GM12878 (cell line): ENCODE measurements around the gene RBPJ. TPM values are rescaled to one million over a fixed set of nuclear protein-coding genes. Genes with fewer than 3 reads are reported as not detected.

Source experiments
- ATAC-seq: fragments of 200-7000 bp; cut with Tn5 transposase; 3 replicates; pipeline ENCODE4 v1.9.1; 2020; ENCODE audit warnings: mild to moderate bottlenecking, moderate library complexity
- BruUV-seq: library from RNA; stranded (reverse); fragments of 400-500 nt; replicated peaks from 2 replicates; lab custom pipeline; 2021; lab: Mats Ljungman, UMichigan
- CTCF ChIA-PET: fragments of 300-600 bp; sonication (Branson Sonifier 250); formaldehyde crosslinking; extraction: SDS; loops from one replicate; lab custom pipeline; 2021; ENCODE audit warnings: inconsistent platforms; lab: Yijun Ruan, JAX
- POLR2A ChIA-PET: fragments of 350-600 bp; formaldehyde crosslinking; extraction: SDS; loops from one replicate; lab custom pipeline; 2021; ENCODE audit warnings: inconsistent platforms; lab: Charles Lee
- RAD21 ChIA-PET: fragments of 300-600 bp; sonication (Branson Sonifier 250); formaldehyde crosslinking; loops from one replicate; lab custom pipeline; 2023; ENCODE audit warnings: antibody characterized with exemption; ENCODE audit not compliant: unreplicated experiment; lab: Charles Lee
- SMC1A ChIA-PET: fragments of 300-600 bp; sonication (Branson Sonifier 250); formaldehyde crosslinking; loops from one replicate; lab custom pipeline; 2023; ENCODE audit not compliant: unreplicated experiment, uncharacterized antibody; lab: Charles Lee
- DNase-seq: peaks from one replicate; pipeline ENCODE4 v3.0.0-alpha.2; 2011; ENCODE audit warnings: low read depth, low spot score
- FAIRE-seq: peaks from 3 replicates; lab custom pipeline; 2011; peaks lifted over from hg19 to GRCh38; lab: Jason Lieb, UNC
- H2AFZ ChIP-seq: 2 replicates; pipeline ENCODE4 v1.6.0; 2011; ENCODE audit warnings: low read depth, low read length, control low read depth; ENCODE audit not compliant: control insufficient read depth
- H3K27ac ChIP-seq: 2 replicates; pipeline ENCODE4 v1.5.1; 2011; ENCODE audit warnings: control low read depth; ENCODE audit not compliant: control insufficient read depth, insufficient read depth
- H3K27me3 ChIP-seq, 2 experiments: replicated peaks in 1 of 2; 2 replicates each; pipeline versions ENCODE4 v1.6.0 to v1.6.1; 2011; ENCODE audit warnings: low read length in 1 of 2; ENCODE audit not compliant: control insufficient read depth in 2 of 2, insufficient read depth in 2 of 2
- H3K36me3 ChIP-seq, 2 experiments: 2 replicates each; pipeline ENCODE4 v1.5.1; 2011; ENCODE audit warnings: low read length in 1 of 2; ENCODE audit not compliant: control insufficient read depth in 2 of 2, insufficient read depth in 2 of 2
- H3K4me1 ChIP-seq: 2 replicates; pipeline ENCODE4 v1.6.1; 2011; ENCODE audit warnings: mild to moderate bottlenecking, low read length, moderate library complexity, mixed read lengths; ENCODE audit not compliant: control insufficient read depth, insufficient read depth
- H3K4me2 ChIP-seq: 2 replicates; pipeline ENCODE4 v1.6.0; 2011; ENCODE audit warnings: control low read depth; ENCODE audit not compliant: control insufficient read depth, insufficient read depth
- H3K4me3 ChIP-seq: fragments of 200-600 bp; sonication (generic); 2 replicates; pipeline ENCODE4 v1.5.1; 2016
- H3K79me2 ChIP-seq: 2 replicates; pipeline ENCODE4 v1.6.0; 2011; ENCODE audit warnings: low read length; ENCODE audit not compliant: control insufficient read depth, insufficient read depth
- H3K9ac ChIP-seq: 2 replicates; pipeline ENCODE4 v1.8.0; 2011; ENCODE audit warnings: low read length, control low read depth, mixed read lengths; ENCODE audit not compliant: control insufficient read depth, insufficient read depth
- H3K9me3 ChIP-seq: replicated peaks from 3 replicates; pipeline ENCODE4 v1.5.1; 2011; ENCODE audit warnings: mild to moderate bottlenecking, low read length; ENCODE audit not compliant: control insufficient read depth, insufficient read depth
- H4K20me1 ChIP-seq: 2 replicates; pipeline ENCODE4 v1.6.0; 2011; ENCODE audit not compliant: control insufficient read depth, insufficient read depth
- ATF7 ChIP-seq: fragments of 450-650 bp; IDR thresholded peaks from 2 replicates; pipeline ENCODE4 v1.6.1; 2016; ENCODE audit warnings: low read depth, mild to moderate bottlenecking
- CREM ChIP-seq: IDR thresholded peaks from 2 replicates; pipeline ENCODE4 v1.6.1; 2014; ENCODE audit warnings: antibody characterized with exemption, low read depth
- IKZF2 ChIP-seq, 2 experiments: fragments of 450-650 bp; IDR thresholded peaks; 2 replicates each; pipeline ENCODE4 v1.6.1; 2017; ENCODE audit warnings: mild to moderate bottlenecking in 2 of 2, moderate library complexity in 2 of 2
- RAD21 ChIP-seq: IDR thresholded peaks from 2 replicates; pipeline ENCODE4 v1.6.1; 2011; ENCODE audit warnings: mild to moderate bottlenecking, low read depth, low read length, moderate library complexity; ENCODE audit not compliant: insufficient read depth
- SMARCA5 ChIP-seq: fragments of 450-650 bp; IDR thresholded peaks from 2 replicates; pipeline ENCODE4 v1.6.1; 2017; ENCODE audit warnings: mild to moderate bottlenecking
- SMC3 ChIP-seq: IDR thresholded peaks from 2 replicates; pipeline ENCODE4 v1.6.1; 2011; ENCODE audit warnings: low read length, improper control_type of control experiment, borderline replicate concordance
- SREBF2 ChIP-seq: IDR thresholded peaks from 2 replicates; pipeline ENCODE4 v1.6.1; 2012; ENCODE audit warnings: mild to moderate bottlenecking, low read length
- SUZ12 ChIP-seq: fragments of 200-600 bp; sonication (generic); IDR thresholded peaks from one replicate; pipeline ENCODE4 v1.6.1; 2018; ENCODE audit warnings: antibody characterized with exemption, mild to moderate bottlenecking; ENCODE audit not compliant: unreplicated experiment
- WGBS: methylation state at CpG from one replicate; pipeline ENCODE4 v1.1.6; 2016; ENCODE audit warnings: low lambda C conversion rate; ENCODE audit not compliant: insufficient replicate concordance, insufficient coverage; ENCODE audit errors: missing lambda C conversion rate; 5-methylcytosine and 5-hydroxymethylcytosine counted together
- in situ Hi-C: fragments of 300-500 bp; cut with MboI; formaldehyde crosslinking; loops from 9 replicates; pipeline ENCODE4 v1.14.3; 2018; ENCODE audit warnings: mixed read lengths
- intact Hi-C: fragments of 100-400 bp; cut with micrococcal nuclease; formaldehyde crosslinking; loops from one replicate; pipeline ENCODE4 v1.14.2; 2022; ENCODE audit not compliant: unreplicated experiment
- polyA plus RNA-seq, 11 experiments: library from polyadenylated mRNA; depleted of rRNA in 4 of 11; unstranded in 6 of 11; stranded (reverse) in 5 of 11; fragments of >200 nt; fragmentation: Nextera tagmentation in 4 of 11; fragmentation: Illumina TruSeq in 1 of 11; extraction: Ambion mirVana in 4 of 11; extraction: Trizol in 1 of 11; gene quantifications; 1 replicate in 1 of 11; 2 replicates in 10 of 11; pipeline versions ENCODE4 v1.2.1 to v1.2.3, GENCODE V29; 2011 to 2016; ENCODE audit warnings: inconsistent platforms in 2 of 11, missing spikeins in 2 of 11, low read depth in 1 of 11
- total RNA-seq, 4 experiments: library from RNA; depleted of rRNA in 3 of 4; stranded (reverse); fragments of >200 nt in 3 of 4; fragmentation: Illumina TruSeq in 1 of 4; extraction: Trizol in 1 of 4; gene quantifications; 2 replicates each; pipeline versions ENCODE4 v1.2.1 to v1.2.3, GENCODE V29; 2013 to 2021
- TF ChIP-seq, protein P1 (sequence below), 3 experiments: IDR thresholded peaks in 2 of 3; conservative IDR thresholded peaks in 1 of 3; 2 replicates each; pipeline ENCODE4 v1.5.1; 2011; ENCODE audit warnings: low read depth in 3 of 3, low read length in 3 of 3, mild to moderate bottlenecking in 3 of 3, control low read depth in 2 of 3, moderate library complexity in 2 of 3, inconsistent platforms in 1 of 3, mixed read lengths in 1 of 3; ENCODE audit not compliant: control insufficient read depth in 2 of 3, insufficient read depth in 1 of 3; ENCODE audit errors: extremely low read depth in 1 of 3

Gene RBPJ
- total and polyA plus RNA-seq, 10 of the 15 experiments (the other 5 are each of a cell fraction or from before 2014, with no cell fraction given) = 24.5 to 87.6 (median 41.6) TPM

GRCh38 chr4:26325191-26325590 is 4.4 kb downstream of the RBPJ start:
- in situ Hi-C loops = no loop called here
- Histone ChIP-seq H3K4me3 (peak overlapping the region; percentile 10; the same call in 1 of the 2 replicates), H3K4me1 (no peaks in the 10 kb centered on the region), H3K9me3 (no peaks in the 10 kb centered on the region), H3K27ac (no peak overlapping the region), H3K79me2 (peaks cover 77% of the 10 kb centered on the region), H3K9ac (no peak overlapping the region; the same call in 1 of the 2 replicates), H3K4me2 (peak overlapping the region; percentile 35; the same call in 1 of the 2 replicates), H3K27me3 (no peaks in the 10 kb centered on the region), H4K20me1 (0 out of 2 replicates have a peak, but pooled peaks cover 3% of the 10 kb centered on the region), H3K36me3 (no peaks in the 10 kb centered on the region), H2AFZ (no peak overlapping the region)
- TF ChIP-seq SUZ12 (no peak), ATF7 (peak; percentile 61), SREBF2 (no peak), RAD21 (peak; percentile 78), CREM (0 out of 2 replicates have a peak, but pooled peaks have one; percentile 16), SMC3 (peak; percentile 61; the same call in 1 of the 2 replicates), IKZF2 (IDR thresholded peaks at IDR 0.05) (0 out of 4 replicates have a peak, but pooled peaks of 1 of the 2 experiments have one; percentile 26), SMARCA5 (peak; percentile 60; the same call in 1 of the 2 replicates)
- TF ChIP-seq, protein P1, sequence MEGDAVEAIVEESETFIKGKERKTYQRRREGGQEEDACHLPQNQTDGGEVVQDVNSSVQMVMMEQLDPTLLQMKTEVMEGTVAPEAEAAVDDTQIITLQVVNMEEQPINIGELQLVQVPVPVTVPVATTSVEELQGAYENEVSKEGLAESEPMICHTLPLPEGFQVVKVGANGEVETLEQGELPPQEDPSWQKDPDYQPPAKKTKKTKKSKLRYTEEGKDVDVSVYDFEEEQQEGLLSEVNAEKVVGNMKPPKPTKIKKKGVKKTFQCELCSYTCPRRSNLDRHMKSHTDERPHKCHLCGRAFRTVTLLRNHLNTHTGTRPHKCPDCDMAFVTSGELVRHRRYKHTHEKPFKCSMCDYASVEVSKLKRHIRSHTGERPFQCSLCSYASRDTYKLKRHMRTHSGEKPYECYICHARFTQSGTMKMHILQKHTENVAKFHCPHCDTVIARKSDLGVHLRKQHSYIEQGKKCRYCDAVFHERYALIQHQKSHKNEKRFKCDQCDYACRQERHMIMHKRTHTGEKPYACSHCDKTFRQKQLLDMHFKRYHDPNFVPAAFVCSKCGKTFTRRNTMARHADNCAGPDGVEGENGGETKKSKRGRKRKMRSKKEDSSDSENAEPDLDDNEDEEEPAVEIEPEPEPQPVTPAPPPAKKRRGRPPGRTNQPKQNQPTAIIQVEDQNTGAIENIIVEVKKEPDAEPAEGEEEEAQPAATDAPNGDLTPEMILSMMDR (IDR thresholded peaks at IDR 0.05 in 2 of 3, conservative IDR thresholded peaks at IDR 0.05 in 1 of 3; ENCODE audit: control insufficient read depth in 2 of 3, extremely low read depth in 1 of 3, insufficient read depth in 1 of 3, low read depth in 3 of 3, low read length in 3 of 3) = peak; percentile 46 to 64 (median 56); a peak in 5 of 6 replicates
- ATAC-seq = peak; percentile 63
- DNase-seq = no peak
- no TSS peak for BruUV-seq
- POLR2A ChIA-PET = interaction anchor here (1.4 kb wide), 2 partner anchors 83 to 242 kb away, joined by 3 read pairs; no protein-coding TSS in a partner anchor
- no peak for FAIRE-seq
- SMC1A ChIA-PET = interaction anchor here (0.7 to 10.0 kb wide), 41 partner anchors 8 to 668 kb away, joined by 3 to 97 read pairs (median 4); partner anchors contain the start of gene TBC1D19
- RAD21 ChIA-PET = interaction anchor here (0.6 to 6.4 kb wide), 32 partner anchors 19 to 483 kb away, joined by 3 to 76 read pairs (median 4); no protein-coding TSS in a partner anchor
- CTCF ChIA-PET = interaction anchor here (0.5 to 15.1 kb wide), 36 partner anchors 11 to 884 kb away, joined by 3 to 474 read pairs (median 4); no protein-coding TSS in a partner anchor
- 18% methylated on average over 3 of the region's 3 CpGs for WGBS
- intact Hi-C loops = loop anchor here (1.0 to 5.0 kb wide), 2 partner anchors 243 to 338 kb away; no protein-coding TSS in a partner anchor
